GM18526 (cell line): ENCODE measurements around the gene LRRC3.

Source experiments
- POLR2A ChIP-seq: IDR thresholded peaks from 3 replicates; pipeline ENCODE4 v1.6.1; 2011; ENCODE audit not compliant: insufficient read length; ENCODE audit errors: extremely low read depth

The LRRC3 gene

GRCh38 chr21:44473915-44474555 lies 18.7 kb downstream of the LRRC3 start:
- no peak for TF ChIP-seq POLR2A

- no peak for TF ChIP-seq POLR2A
Measured at GRCh38 chr21:44475266-44475845, 20.0 kb downstream of the LRRC3 start.

- no peak for TF ChIP-seq POLR2A
Measured at GRCh38 chr21:44477131-44477530, 21.8 kb downstream of the LRRC3 start.

- TF ChIP-seq POLR2A: no peak
Measured at GRCh38 chr21:44477712-44478111, 22.4 kb downstream of the LRRC3 start.

- no peak for TF ChIP-seq POLR2A
Measured at GRCh38 chr21:44478124-44478800, 23.0 kb downstream of the LRRC3 start.

GRCh38 chr21:44478801-44479167 lies 23.5 kb downstream of the LRRC3 start:
- TF ChIP-seq POLR2A: no peak

GRCh38 chr21:44480200-44481053 lies 25.1 kb downstream of the LRRC3 start:
- no peak for TF ChIP-seq POLR2A

GRCh38 chr21:44482581-44483287 lies 27.4 kb downstream of the LRRC3 start:
- no peak for TF ChIP-seq POLR2A

- no peak for TF ChIP-seq POLR2A
Measured at GRCh38 chr21:44483288-44484237, 28.3 kb downstream of the LRRC3 start.

GRCh38 chr21:44484498-44485253 lies 29.4 kb downstream of the LRRC3 start:
- no peak for TF ChIP-seq POLR2A

- no peak for TF ChIP-seq POLR2A
Measured at GRCh38 chr21:44485254-44485793, 30.0 kb downstream of the LRRC3 start.

- no peak for TF ChIP-seq POLR2A
Measured at GRCh38 chr21:44485796-44486195, 30.5 kb downstream of the LRRC3 start.

- no peak for TF ChIP-seq POLR2A
Measured at GRCh38 chr21:44486302-44486701, 31.0 kb downstream of the LRRC3 start.
